GM12873 (cell line): Measurements from ENCODE around the gene HOXB8.

ENCODE experiments used
- CTCF ChIP-seq: IDR thresholded peaks from 2 replicates; pipeline ENCODE4 v1.5.1; 2012; ENCODE audit warnings: low read depth, mild to moderate bottlenecking, moderate library complexity, low read length, control low read depth; ENCODE audit not compliant: insufficient read depth; ENCODE audit errors: missing control alignments

The HOXB8 gene

DNA sequence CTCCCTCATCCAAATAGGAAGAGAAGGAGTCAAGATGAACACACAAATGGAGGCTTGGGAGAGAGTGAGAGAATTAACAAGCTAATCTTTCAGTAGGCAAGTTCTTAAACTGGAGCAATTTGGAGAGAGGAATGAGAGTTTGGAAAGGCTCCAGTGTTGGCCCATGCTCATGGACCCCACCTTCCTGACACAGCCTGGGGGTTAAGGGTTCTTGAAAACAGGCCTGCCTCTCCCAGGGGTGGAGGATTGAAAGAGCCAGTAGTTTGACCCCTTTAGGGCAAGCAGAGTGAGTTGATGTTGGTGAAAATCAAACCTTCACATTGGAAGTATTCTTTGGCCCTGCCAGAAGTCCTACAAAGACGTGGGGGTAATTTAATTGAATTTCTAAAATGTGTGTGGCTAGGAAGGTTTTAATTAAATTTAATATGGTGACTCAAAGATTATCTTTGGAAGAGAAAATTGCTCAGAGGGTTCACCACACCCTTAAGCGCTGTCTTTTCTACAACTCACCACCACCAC, 30.8 kb downstream of the HOXB8 start:
- no peak for TF ChIP-seq CTCF

- no peak for TF ChIP-seq CTCF
These were observed 31.3 kb downstream of the HOXB8 start for GRCh38 chr17:48583708-48584222.

GRCh38 chr17:48582750-48583069, 32.4 kb downstream of the HOXB8 start:
- no peak for TF ChIP-seq CTCF

DNA sequence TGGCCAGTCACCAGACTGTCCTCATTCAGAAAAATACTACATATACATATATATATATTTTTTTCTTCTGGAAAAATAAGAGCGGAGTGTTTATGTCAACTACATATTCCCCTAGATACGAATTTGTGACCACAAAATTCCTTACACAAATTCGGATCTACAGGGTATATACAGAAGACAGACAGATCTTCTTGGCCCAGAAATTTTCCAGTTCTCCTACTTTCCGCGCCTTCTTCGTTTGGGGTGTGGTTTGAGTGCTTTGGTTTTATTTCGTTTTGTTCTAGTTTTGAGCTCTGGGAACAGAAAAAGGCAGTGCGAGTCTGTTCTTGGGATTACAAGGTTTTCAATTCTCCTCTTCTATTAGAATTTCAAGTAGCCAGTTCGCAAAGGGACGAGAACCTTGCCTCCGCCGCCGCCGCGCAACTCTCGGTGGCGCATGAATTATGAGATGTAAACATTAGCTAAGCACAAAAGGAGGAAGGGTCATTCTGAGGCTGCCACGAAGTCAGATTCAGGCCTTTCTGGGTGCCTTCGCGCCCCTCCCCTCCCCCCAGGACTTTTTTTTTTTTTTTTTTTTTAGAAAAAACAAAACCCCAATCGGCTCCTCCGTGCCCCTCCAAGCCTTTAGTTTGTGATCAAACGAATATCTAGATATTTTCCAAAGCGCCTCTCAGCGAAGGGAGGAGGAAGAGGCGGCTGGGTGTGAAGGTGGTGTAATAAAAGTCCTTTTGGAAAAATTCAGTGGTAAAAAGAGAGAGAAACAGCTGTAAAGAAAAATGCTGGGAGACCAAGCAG, 35.1 kb downstream of the HOXB8 start:
- no peak for TF ChIP-seq CTCF

DNA sequence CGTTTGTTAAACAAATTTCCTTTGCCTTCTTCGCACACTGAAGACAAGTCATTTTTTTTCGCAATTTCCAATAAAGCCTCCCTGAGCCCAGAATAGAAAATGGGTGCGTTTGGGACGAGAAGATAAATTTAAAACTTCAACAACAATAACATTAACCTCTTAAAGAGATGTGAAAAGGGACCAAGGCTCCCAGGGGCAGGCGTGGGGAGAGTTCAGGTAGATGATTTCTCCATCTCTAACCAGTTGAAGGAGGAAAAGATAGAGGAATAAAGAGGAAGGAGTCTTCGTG, 35.7 kb downstream of the HOXB8 start:
- no peak for TF ChIP-seq CTCF

DNA sequence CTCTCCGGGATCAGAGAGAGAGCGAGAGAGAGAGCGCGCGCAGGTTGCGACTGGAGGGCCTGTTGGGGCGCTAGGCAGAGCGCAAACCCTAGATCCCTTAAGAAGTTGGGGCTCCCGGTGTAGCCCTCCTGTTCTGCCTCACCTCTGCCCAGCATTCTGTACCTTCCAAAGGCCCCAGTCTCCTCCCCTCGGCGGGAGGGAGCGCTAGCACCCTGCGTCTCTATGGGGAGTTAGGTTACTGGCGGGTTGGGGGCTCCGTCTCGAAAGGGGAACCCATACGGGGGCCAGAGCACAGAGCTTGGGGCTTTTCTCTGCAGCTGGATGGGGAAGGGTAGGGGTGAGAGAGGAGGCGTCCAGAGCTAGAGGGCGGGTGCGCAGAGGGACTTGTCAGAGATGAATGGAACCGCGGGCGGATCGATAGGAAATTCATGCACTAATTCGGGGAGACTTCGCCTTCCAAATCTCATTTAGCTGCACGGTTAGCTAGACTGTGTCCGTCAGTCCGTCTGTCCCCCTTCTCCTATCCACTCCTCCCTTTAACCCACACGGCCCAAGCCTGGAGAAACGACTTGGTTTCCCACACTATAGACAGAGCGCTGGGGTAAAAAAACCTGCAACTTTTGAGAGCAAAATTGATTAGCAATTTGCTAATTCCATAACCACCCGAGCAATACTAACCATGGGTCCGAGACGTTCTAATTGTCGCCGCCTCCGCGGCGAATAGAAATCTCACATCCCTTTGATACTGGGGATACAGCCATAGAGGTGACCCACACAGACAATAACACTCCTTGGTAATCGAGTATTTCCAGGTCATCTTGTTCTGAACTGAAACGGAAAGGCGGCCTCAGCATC, 36.2 kb downstream of the HOXB8 start:
- no peak for TF ChIP-seq CTCF

DNA sequence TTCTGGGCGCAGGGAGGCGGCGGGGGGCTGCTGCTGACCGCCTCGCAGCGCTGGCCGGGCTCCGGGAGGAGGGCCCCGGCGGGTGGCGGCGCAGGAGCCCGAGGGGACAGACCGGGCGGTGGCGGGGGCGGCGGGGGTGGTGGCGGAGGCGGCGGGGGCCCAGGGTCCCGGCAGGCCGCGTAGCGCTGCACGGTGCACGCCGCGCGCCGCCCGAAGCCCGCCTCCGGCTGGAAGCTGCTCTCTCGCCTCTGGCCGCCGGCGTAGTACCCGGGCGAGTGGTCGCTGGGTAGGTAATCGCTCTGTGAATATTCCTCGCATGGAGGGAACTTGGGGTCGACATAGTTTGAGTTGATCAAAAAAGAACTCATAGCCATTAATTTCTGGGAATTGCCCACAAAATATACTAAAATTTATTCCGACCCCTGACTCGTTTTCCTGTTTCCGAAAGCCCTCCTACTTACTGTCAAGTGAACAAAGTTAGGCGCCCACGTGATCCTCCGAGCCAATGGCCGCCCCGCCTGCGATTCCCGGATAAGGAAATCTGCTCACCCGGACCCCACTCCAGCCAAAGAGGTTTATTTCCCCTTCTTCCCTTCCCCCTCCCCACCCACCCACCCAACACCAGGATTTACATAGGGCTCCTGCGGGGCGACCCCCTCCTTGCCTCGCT, 37.0 kb downstream of the HOXB8 start, which contains the start of gene HOXB4:
TSS of gene HOXB4 (minus strand) at position 405 of the 670 bp plus-strand sequence. CDS start at position 374, 31 bp downstream.
- TF ChIP-seq CTCF = no peak
